AG10803 (cell line): ENCODE data around the gene DOC2B.
"Not testable (repeated sequence)": the region's sequence is repeated elsewhere in the genome, so short reads cannot be mapped to it uniquely, and the experiment has no call there.

Source experiments
- DNase-seq: peaks from one replicate; pipeline ENCODE4 v3.0.0; 2010; ENCODE audit warnings: low read depth
- H3K4me3 ChIP-seq: 2 replicates; pipeline ENCODE4 v1.5.1; 2011; ENCODE audit warnings: mild to moderate bottlenecking, low read length, control low read depth
- CTCF ChIP-seq: conservative IDR thresholded peaks from 2 replicates; pipeline ENCODE4 v1.5.1; 2011; ENCODE audit warnings: mild to moderate bottlenecking, low read length, control low read depth, inconsistent platforms

Gene DOC2B

GRCh38 chr17:226108-227077 is 44.9 kb upstream of the DOC2B start:
- no peak for DNase-seq
- TF ChIP-seq CTCF, result no peak
- no peak overlapping the region for H3K4me3 ChIP-seq

- H3K4me3 ChIP-seq, result no peak overlapping the region
- no peak for DNase-seq
- TF ChIP-seq CTCF, result no peak
These were observed 44.1 kb upstream of the DOC2B start for GRCh38 chr17:225551-225950.

GRCh38 chr17:224576-224975 is 43.1 kb upstream of the DOC2B start:
- DNase-seq, H3K4me3 ChIP-seq: not testable (repeated sequence)

- H3K4me3 ChIP-seq, result no peak overlapping the region
- TF ChIP-seq CTCF, result no peak
- no peak for DNase-seq
These were observed 42.4 kb upstream of the DOC2B start for GRCh38 chr17:223723-224471.

GRCh38 chr17:222172-222571 is 40.7 kb upstream of the DOC2B start:
- TF ChIP-seq CTCF, result no peak
- H3K4me3 ChIP-seq, result no peak overlapping the region
- DNase-seq, result no peak

GRCh38 chr17:219696-220095 is 38.2 kb upstream of the DOC2B start:
- TF ChIP-seq CTCF, result no peak
- H3K4me3 ChIP-seq, result no peak overlapping the region
- no peak for DNase-seq

- TF ChIP-seq CTCF, result no peak
- H3K4me3 ChIP-seq, result no peak overlapping the region
- no peak for DNase-seq
These were observed 37.1 kb upstream of the DOC2B start for GRCh38 chr17:218432-219110.
